Naive B cell (primary cell): ENCODE data around the gene FBXO7. TPM values are rescaled to one million over a fixed set of nuclear protein-coding genes. Genes with fewer than 3 reads are reported as not detected.

ENCODE experiments used
- ATAC-seq, 2 donors: fragments of 150-1000 bp; cut with Tn5 transposase; 2 replicates each; pipeline ENCODE4 v1.10.0; 2021; ENCODE audit warnings: low read depth in 2 of 2, mild to moderate bottlenecking in 2 of 2, moderate library complexity in 2 of 2
- DNase-seq: peaks from one replicate; pipeline ENCODE4 v3.0.0; 2022
- H3K27ac Mint-ChIP-seq, 6 donors: one replicate each; pipeline ENCODE4 v1.8.0; 2020 to 2022; ENCODE audit warnings: mild to moderate bottlenecking in 6 of 6, mixed read lengths in 6 of 6, moderate library complexity in 5 of 6, inconsistent platforms in 2 of 6
- H3K27me3 Mint-ChIP-seq, 3 donors: one replicate each; pipeline ENCODE4 v1.8.0; 2021 to 2022; ENCODE audit warnings: mixed read lengths in 3 of 3, mild to moderate bottlenecking in 1 of 3
- H3K36me3 Mint-ChIP-seq, 2 donors: one replicate each; pipeline ENCODE4 v1.8.0; 2020 to 2022; ENCODE audit warnings: mixed read lengths in 2 of 2, inconsistent platforms in 1 of 2, mild to moderate bottlenecking in 1 of 2
- H3K4me1 Mint-ChIP-seq, 3 donors: one replicate each; pipeline ENCODE4 v1.8.0; 2020 to 2022; ENCODE audit warnings: mixed read lengths in 3 of 3, inconsistent platforms in 1 of 3, mild to moderate bottlenecking in 1 of 3, moderate library complexity in 1 of 3
- H3K4me3 Mint-ChIP-seq, 8 donors: one replicate each; pipeline ENCODE4 v1.8.0; 2020 to 2022; ENCODE audit warnings: mild to moderate bottlenecking in 8 of 8, mixed read lengths in 8 of 8, moderate library complexity in 8 of 8, inconsistent platforms in 2 of 8
- H3K9me3 Mint-ChIP-seq, 7 donors: one replicate each; pipeline ENCODE4 v1.8.0; 2020 to 2022; ENCODE audit warnings: mixed read lengths in 7 of 7, mild to moderate bottlenecking in 5 of 7, inconsistent platforms in 2 of 7, moderate library complexity in 1 of 7
- polyA plus RNA-seq, 6 donors: library from polyadenylated mRNA; unstranded; fragments of 300-500 nt; fragmentation: Illumina TruSeq; gene quantifications; one replicate each; pipeline ENCODE4 v1.2.3, GENCODE V29; 2021; ENCODE audit warnings: low read depth in 6 of 6

The FBXO7 gene
- polyA plus RNA-seq, 6 donors from 2014 or later = 141 to 196 (median 160) TPM

DNA sequence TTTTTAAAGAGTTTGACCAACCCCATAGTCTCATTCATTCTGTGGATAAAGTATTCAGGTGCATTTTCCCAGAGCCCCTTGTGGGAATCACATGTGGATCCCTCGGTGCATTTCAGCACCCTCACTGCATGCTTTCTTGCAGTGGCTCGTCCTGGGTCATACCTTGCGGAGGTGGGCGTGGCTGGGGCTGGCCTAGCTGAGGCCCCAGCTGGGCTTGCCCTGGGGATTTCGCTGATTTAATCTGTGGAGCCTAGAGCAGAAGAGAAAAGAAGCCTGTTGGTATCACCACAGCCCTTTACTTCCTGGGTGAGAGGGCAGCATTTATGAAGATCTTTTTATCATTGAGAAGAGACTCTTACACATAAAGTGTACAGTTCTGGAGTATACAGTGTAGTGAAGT is 53.1 kb downstream of the FBXO7 start:
- Mint-ChIP-seq H3K27me3 (peaks cover 0 to 20% (median 12%) of the 10 kb centered on the region in 3 donors), H3K27ac (peak overlapping the region in 1 of 6 donors; percentile 35), H3K4me1 (peaks cover 0 to 12% (median 0%) of the 10 kb centered on the region in 3 donors), H3K9me3 (peaks cover 0 to 1% (median 0%) of the 10 kb centered on the region in 7 donors), H3K36me3 (no peaks in the 10 kb centered on the region), H3K4me3 (no peak overlapping the region)
- DNase-seq (no peak), ATAC-seq (no peak)

DNA sequence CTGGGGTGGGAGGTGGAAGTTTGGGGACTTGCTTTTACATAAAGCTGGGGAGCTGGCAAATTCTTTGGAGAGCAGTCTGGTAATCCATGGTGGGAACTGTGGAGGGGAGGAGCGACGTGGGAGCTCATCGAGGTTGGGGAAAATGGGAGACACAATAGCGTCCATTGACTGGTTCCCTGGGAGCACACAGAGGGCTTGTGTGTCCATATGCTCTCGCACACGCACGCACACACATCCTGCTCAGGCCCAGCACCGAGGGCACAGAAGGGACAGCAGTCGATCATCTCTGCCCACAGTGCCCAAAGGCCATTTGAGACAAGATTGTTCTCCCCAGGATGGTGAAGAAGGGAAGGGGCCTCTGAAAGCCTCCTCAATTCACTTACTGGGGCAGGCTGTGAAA is 53.7 kb downstream of the FBXO7 start:
- Mint-ChIP-seq H3K27ac (no peak overlapping the region), H3K4me3 (no peak overlapping the region), H3K36me3 (no peaks in the 10 kb centered on the region), H3K4me1 (peaks cover 0 to 12% (median 0%) of the 10 kb centered on the region in 3 donors), H3K9me3 (peaks cover 0 to 1% (median 0%) of the 10 kb centered on the region in 7 donors), H3K27me3 (peaks cover 0 to 22% (median 16%) of the 10 kb centered on the region in 3 donors)
- no peak for DNase-seq
- no peak for ATAC-seq

DNA sequence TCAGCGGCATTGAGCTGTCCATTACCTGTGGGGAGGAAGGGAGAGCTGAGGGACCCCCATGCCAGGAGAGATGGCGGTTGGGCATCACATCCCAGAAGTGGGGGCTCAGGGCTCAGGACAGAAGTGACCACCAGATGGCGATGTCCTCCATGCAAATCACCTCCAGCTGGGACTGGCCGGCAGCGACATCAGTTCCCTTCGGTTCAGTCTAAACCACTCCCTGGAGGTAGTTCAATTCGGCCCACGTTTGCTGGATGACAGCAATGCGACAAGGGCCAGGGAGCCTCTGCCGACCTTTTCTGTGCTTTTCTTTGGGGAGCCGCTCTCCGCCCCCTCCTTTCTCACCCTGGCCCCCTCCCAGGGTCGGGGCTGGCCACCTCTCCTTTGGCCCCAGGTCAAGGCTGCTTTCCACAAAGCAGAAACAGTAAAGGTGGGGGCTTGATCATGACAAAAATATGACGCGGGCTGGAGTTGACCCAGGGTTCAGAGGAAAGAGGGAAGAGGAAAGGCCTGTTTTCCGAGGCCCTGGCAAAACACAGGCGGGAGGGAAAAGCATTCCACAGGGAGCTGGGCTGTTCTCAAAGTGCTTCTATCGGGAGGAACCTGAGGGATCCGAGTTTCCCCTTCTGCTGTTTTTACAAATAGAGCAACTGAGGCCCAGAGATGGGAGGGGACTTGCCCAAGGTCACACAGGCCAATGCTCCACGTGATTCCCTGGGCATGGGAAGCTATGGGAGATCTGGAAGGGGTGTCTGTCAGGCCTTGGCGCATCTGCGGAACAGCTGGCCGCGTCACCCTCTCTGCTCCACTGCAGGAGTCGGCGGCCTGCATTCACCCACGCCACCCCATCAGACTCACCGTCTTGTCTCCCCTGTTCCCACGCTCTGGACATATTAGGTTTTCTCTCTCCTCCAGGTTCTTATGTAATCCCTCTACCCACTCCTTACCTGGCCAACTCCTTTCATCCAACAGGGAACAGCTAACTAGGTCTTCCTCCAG is 54.7 kb downstream of the FBXO7 start:
- no peaks in the 10 kb centered on the region for H3K36me3 Mint-ChIP-seq
- peak; percentile 32 for DNase-seq
- H3K9me3 Mint-ChIP-seq = no peaks in the 10 kb centered on the region
- H3K27ac Mint-ChIP-seq = peak overlapping the region in 1 of 6 donors; percentile 41
- peaks cover 0 to 26% (median 25%) of the 10 kb centered on the region in 3 donors for H3K27me3 Mint-ChIP-seq
- no peak overlapping the region for H3K4me3 Mint-ChIP-seq
- peak; percentile 50 to 58 for ATAC-seq
- peaks cover 0 to 12% (median 0%) of the 10 kb centered on the region in 3 donors for H3K4me1 Mint-ChIP-seq

DNA sequence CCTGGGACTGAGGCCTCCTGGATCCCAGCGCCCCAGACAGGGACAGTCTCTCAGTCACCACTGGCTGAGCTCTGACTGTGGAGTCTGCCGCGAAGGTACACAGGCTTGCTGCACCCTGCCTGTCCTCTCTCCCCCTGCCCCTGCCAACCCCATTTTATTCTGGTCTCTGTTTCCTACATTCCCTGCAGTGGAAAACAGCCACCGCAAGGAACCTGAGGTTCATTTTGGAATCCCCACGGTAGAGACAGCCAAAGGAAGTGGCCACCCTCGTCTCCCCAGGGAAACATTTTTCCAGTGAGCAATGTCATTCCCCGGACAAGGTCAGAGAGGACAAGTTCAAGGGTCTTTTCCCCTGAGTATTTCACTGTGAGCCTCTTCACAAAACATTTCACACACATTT is 56.6 kb downstream of the FBXO7 start:
- peaks cover 3 to 26% (median 25%) of the 10 kb centered on the region in 3 donors for H3K27me3 Mint-ChIP-seq
- no peak overlapping the region for H3K4me3 Mint-ChIP-seq
- no peaks in the 10 kb centered on the region for H3K36me3 Mint-ChIP-seq
- peaks cover 0 to 12% (median 0%) of the 10 kb centered on the region in 3 donors for H3K4me1 Mint-ChIP-seq
- DNase-seq (no peak), ATAC-seq (no peak)
- H3K27ac Mint-ChIP-seq = no peak overlapping the region
- H3K9me3 Mint-ChIP-seq = no peaks in the 10 kb centered on the region

DNA sequence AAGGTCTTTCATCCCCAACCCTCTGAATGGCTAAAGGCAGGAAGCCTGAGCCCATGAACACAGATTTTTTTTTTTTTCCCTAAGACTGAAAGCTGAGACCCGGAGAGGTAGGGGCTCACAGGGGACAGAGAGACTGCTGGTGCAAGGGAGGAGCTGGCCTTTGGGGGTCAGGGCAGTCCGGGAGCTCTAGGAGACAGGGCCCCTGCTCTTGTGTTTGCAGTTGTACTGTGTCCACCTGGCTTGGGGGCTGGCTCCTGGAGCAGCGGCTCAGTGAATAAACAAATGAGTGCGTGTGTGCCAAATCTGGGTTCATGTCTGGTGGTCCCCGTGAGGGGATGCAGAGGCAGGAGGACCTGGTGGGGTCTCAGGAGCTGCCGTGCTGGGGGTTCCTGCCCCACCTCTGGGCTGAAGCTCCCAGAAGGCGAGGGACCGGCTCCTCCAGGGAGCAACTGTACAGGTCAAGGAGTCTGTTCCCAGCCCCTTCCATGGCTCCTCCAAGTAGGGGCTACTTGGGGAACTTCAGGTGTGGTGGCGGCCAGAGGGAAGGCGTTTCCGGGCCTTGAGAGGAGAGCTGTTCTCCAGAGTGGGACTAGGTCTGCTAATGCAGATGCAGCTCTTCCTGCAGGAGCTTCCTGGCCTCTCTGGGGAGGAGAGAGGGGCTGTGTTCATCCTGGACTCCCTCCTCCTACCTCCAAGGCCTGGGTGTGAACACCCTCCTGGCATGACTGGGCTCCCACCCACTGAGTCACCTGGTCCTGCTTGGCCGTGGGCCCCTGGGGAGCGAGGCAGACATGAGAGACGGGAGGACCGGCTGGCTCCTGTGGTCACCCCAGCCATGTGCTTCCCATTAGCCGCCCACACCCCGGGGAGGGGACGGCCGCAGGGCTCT is 57.6 kb downstream of the FBXO7 start:
- Mint-ChIP-seq H3K4me1 (peaks cover 0 to 12% (median 0%) of the 10 kb centered on the region in 3 donors), H3K4me3 (no peak overlapping the region), H3K9me3 (peaks cover 0 to under 1% (median 0%) of the 10 kb centered on the region in 7 donors), H3K27ac (peak overlapping the region in 2 of 6 donors; percentile 57 to 63), H3K36me3 (no peaks in the 10 kb centered on the region), H3K27me3 (peaks cover 3 to 26% (median 25%) of the 10 kb centered on the region in 3 donors)
- ATAC-seq (no peak), DNase-seq (no peak)

DNA sequence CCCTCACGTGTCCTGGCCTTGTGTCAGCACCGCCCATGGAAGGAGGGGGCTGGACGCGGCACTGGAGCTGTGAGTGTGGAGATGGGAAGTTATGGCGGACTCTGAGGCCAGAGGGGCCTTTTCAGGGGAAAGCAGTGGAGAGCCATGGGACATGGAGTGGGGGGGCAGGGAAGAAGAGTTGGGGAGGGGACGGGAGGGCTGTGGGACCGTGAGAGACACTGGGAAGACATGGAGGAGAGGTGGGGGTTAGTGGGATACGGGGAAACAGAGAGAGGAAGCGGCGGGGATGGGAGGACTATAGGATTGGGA is 58.2 kb downstream of the FBXO7 start:
- no peak for DNase-seq
- H3K4me3 Mint-ChIP-seq = no peak overlapping the region
- H3K9me3 Mint-ChIP-seq = peaks cover 0 to 2% (median 0%) of the 10 kb centered on the region in 7 donors
- no peaks in the 10 kb centered on the region for H3K36me3 Mint-ChIP-seq
- ATAC-seq = no peak
- H3K27me3 Mint-ChIP-seq = peaks cover 3 to 26% (median 25%) of the 10 kb centered on the region in 3 donors
- H3K4me1 Mint-ChIP-seq = peaks cover 0 to 12% (median 0%) of the 10 kb centered on the region in 3 donors
- no peak overlapping the region for H3K27ac Mint-ChIP-seq

DNA sequence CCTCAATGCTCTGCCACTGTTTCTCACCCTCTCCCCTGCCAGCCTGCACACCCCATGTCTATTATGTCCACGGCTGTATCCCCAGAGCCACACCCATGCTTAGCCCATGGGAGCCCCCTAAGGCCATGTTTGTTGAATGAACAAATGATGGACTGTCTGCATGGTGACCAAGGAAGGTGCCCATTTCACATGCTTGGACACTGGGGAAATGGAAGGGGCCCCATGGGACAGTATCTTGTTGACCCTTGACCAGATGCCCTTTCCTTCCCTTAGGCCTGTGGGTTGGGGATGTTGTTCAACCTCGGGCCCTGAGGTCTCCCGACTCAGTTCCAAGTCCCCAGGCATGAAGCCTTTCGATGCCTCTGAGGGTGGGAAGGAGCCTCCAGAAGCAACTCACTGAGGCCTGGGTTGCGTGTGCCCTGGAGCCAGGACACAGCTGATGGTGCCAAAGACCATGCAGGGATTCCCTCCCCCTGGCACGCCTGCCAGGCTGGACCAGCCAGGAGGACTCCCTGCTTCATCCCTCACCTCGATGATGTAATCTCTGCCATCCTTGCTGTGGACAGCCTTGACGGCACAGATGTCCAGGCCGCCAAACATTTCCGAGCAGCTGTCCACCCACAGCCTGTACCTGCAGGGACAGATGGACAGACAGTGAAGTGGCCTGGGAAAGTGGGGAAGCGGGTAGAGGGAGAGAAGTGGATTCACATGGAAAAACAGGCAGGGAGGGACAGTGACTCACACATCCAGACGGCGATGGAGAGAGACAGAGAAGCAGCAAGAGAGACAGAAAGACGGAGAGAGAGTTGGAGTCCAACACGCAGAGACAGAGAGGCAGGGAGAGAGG is 58.9 kb downstream of the FBXO7 start:
- Mint-ChIP-seq H3K36me3 (peaks cover 5 to 6% of the 10 kb centered on the region in 2 donors), H3K4me3 (no peak overlapping the region), H3K27ac (no peak overlapping the region), H3K27me3 (peaks cover 3 to 30% (median 27%) of the 10 kb centered on the region in 3 donors), H3K9me3 (peaks cover 0 to 2% (median 1%) of the 10 kb centered on the region in 7 donors), H3K4me1 (peaks cover 0 to 12% (median 0%) of the 10 kb centered on the region in 3 donors)
- no peak for ATAC-seq
- no peak for DNase-seq

DNA sequence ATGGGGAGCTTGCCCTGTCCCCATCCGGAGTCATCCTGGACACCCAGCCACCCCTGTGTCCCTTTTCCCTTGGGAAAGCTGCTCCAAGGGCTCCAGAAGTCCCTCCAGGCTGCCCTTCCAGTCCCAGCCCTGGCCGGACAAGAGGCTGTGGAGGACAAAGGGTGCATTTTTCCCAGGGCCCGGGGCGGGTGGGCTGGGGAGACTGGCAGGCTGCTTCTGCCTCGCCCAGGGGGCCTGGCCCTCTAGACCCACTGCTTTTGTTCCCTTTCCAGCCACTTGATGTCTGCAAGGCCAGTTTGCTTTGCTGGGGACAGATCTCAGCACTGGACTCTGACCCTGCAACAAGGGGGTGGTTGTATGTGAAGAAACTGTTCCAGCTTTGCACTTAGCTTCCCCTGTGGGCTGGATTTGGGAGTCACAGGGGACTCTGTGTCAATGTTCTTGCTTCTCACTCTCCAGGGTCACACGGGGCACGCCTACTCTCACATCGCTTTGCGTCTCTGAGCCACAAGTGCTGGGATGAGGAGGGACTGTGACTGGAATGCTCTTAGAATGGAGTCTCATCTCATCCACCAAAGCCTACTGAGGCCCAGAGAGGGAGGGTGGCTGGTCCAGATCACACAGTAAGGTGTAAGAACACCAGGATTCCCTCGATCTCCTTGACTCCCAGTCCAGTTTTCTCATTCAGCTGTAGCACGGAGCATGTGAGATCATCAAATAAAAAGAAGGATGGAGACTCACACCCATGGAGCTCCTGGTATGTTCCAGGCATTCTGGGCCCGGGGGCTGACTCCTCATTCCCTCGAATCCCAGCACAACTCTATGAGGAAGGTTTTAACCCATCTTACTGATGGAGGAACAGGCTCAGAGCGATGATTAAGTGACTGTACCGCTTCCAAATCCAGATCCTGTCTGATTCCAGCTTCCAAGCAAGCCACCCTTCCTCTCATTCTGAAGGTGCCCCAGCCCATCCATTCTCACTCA is 59.9 kb downstream of the FBXO7 start:
- peaks cover 0 to 5% (median 2%) of the 10 kb centered on the region in 7 donors for H3K9me3 Mint-ChIP-seq
- peaks cover 0 to 5% (median 0%) of the 10 kb centered on the region in 3 donors for H3K4me1 Mint-ChIP-seq
- H3K4me3 Mint-ChIP-seq = no peak overlapping the region
- peaks cover 3 to 38% (median 32%) of the 10 kb centered on the region in 3 donors for H3K27me3 Mint-ChIP-seq
- DNase-seq (no peak), ATAC-seq (no peak)
- H3K27ac Mint-ChIP-seq = no peak overlapping the region
- H3K36me3 Mint-ChIP-seq = peaks cover 6 to 10% of the 10 kb centered on the region in 2 donors

DNA sequence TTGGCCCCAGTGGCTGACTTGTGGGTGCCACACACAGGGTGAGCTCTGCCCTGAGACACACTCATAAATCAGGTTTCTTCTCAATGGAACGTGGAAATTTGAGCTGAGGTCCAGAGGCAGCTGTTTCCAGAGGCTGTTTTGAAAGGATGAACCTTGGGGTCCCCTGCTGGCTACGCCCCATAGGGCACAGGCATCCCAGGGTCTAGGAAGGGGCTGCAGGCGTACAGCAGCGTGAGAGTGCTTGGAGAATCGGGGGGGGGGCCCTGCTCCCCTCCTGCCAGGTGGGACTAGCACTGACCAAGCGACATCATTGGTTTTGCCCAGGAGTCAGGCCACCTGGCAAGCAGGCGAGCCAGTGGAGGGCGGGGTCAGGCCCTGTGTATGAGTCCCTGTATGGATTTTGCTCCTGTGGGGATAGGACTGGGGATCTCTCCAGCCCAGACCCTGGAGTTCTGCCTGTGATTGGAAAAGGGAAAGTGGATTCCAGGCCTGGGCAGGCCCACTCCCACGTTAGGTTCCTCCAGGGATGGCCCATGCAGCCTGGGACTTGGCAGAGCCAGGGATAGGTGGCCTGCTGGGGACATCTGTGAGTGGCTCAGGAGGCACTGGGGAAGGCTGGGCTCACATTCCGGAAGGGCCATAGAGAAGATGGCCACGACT is 61.0 kb downstream of the FBXO7 start:
- no peak for ATAC-seq

DNA sequence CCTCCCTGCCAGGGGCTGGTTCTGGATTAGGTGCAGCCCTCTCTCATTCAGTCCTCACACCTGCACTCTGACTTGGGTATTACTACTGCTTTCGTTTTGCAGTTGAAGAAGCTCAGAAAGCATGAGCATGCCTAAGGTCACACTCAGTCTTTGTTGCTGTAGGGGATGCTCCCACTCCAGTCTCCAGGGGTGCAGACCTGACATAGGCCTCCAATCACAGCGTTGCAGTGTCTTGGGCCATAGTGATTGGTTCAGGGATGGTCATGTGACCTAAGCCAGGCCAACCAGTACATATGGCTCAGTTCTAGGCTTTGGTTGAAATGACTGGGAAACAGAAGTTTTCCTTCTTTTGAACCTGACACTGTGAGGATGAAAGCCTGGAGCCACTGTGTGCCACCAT is 61.7 kb downstream of the FBXO7 start:
- Mint-ChIP-seq H3K36me3 (peaks cover 6 to 10% of the 10 kb centered on the region in 2 donors), H3K4me1 (no peaks in the 10 kb centered on the region), H3K27ac (no peak overlapping the region), H3K27me3 (peaks cover 3 to 34% (median 27%) of the 10 kb centered on the region in 3 donors), H3K4me3 (no peak overlapping the region), H3K9me3 (peaks cover 0 to 5% (median 2%) of the 10 kb centered on the region in 7 donors)
- ATAC-seq = no peak
- DNase-seq = no peak

More for the DNA sequence above, 61.0 kb downstream of the FBXO7 start:
- H3K36me3 Mint-ChIP-seq = peaks cover 6 to 10% of the 10 kb centered on the region in 2 donors
- no peak for DNase-seq
- no peak overlapping the region for H3K27ac Mint-ChIP-seq
- H3K4me3 Mint-ChIP-seq = no peak overlapping the region
- H3K4me1 Mint-ChIP-seq = no peaks in the 10 kb centered on the region
- H3K9me3 Mint-ChIP-seq = peaks cover 0 to 5% (median 2%) of the 10 kb centered on the region in 7 donors
- H3K27me3 Mint-ChIP-seq = peaks cover 3 to 33% (median 27%) of the 10 kb centered on the region in 3 donors

DNA sequence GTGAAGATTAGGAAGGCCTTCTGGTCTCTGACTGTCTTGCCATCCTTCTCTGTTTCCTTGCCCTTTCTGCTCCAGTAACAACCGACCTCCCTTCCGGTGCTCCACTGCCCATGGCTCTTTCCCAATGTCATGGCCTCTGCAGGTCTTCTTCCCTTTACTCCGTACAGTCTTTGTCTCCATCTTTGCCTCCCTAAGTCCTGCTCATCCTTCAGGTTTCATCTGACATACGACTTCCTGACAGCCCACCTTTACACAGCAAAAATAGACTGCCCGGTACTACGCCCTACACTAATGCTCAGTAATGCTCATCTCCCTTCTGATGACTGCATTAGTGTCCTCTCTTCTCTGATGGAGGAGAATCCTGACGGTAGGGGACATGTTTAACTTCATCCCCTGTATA is 63.9 kb downstream of the FBXO7 start:
- peak overlapping the region in 1 of 8 donors; percentile 4 for H3K4me3 Mint-ChIP-seq
- no peak overlapping the region for H3K27ac Mint-ChIP-seq
- peaks cover 6 to 10% of the 10 kb centered on the region in 2 donors for H3K36me3 Mint-ChIP-seq

More for the DNA sequence above, 63.9 kb downstream of the FBXO7 start:
- H3K4me1 Mint-ChIP-seq = no peaks in the 10 kb centered on the region
- H3K27me3 Mint-ChIP-seq = peaks cover 9 to 40% (median 10%) of the 10 kb centered on the region in 3 donors
- no peak for ATAC-seq
- no peak for DNase-seq
- H3K9me3 Mint-ChIP-seq = peaks cover 0 to 5% (median 2%) of the 10 kb centered on the region in 7 donors
